HG03439 (cell line): ENCODE measurements around the gene CDC42BPB.
"Not testable (repeated sequence)": the region's sequence is repeated elsewhere in the genome, so short reads cannot be mapped to it uniquely, and the experiment has no call there.

Source experiments
- ATAC-seq: cut with Tn5 transposase; IDR thresholded peaks from one replicate; pipeline ENCODE4 v1.9.1; 2021; ENCODE audit warnings: mild to moderate bottlenecking, moderate library complexity; ENCODE audit not compliant: unreplicated experiment

The CDC42BPB gene

DNA sequence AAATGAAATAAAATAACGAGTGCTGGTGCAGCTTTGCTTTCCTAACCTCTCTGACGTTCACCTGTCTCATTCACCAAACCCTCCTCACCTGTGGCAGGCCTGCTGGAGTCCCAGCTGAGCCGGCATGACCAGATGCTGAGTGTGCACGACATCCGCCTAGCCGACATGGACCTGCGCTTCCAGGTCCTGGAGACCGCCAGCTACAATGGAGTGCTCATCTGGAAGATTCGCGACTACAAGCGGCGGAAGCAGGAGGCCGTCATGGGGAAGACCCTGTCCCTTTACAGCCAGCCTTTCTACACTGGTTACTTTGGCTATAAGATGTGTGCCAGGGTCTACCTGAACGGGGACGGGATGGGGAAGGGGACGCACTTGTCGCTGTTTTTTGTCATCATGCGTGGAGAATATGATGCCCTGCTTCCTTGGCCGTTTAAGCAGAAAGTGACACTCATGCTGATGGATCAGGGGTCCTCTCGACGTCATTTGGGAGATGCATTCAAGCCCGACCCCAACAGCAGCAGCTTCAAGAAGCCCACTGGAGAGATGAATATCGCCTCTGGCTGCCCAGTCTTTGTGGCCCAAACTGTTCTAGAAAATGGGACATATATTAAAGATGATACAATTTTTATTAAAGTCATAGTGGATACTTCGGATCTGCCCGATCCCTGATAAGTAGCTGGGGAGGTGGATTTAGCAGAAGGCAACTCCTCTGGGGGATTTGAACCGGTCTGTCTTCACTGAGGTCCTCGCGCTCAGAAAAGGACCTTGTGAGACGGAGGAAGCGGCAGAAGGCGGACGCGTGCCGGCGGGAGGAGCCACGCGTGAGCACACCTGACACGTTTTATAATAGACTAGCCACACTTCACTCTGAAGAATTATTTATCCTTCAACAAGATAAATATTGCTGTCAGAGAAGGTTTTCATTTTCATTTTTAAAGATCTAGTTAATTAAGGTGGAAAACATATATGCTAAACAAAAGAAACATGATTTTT is 151.9 kb downstream of the CDC42BPB start:
- no peak for ATAC-seq

DNA sequence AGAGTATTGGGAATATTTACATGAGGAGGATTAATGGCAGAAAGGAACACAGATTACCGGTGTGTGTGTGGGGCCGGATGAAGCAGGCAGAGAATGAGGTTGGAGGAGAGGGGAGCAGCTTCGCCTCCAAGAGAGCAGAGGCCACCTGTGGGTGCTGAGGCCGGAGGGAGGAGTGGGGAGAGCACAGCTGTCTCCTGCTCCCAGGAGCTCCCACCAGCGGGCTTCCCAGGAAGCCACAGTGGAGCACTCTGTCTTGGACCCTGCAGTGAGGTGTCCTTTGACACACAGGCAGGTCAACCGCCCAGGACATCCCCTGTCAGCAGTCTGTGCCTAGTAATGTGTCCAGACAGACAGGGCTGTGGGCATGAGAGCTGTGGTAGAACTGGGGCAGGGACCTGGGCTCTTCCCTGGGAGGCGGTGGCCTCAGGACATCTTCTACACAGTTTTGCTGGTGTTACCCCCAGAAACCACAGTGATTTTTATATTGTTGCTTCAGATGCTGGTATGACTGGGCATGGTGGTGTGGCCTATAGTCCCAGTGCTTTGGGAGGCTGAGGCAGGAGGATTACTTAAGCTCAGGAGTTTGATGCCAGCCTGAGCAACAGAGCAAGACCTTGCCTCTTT is 153.3 kb downstream of the CDC42BPB start:
- no peak for ATAC-seq

GRCh38 chr14:102903248-102903888 is 154.0 kb downstream of the CDC42BPB start:
- ATAC-seq = no peak

GRCh38 chr14:102902523-102903247 is 154.7 kb downstream of the CDC42BPB start:
- ATAC-seq = no peak

GRCh38 chr14:102902086-102902485 is 155.3 kb downstream of the CDC42BPB start:
- peak; percentile 6 for ATAC-seq

GRCh38 chr14:102901633-102902032 is 155.7 kb downstream of the CDC42BPB start:
- peak; percentile 65 for ATAC-seq

DNA sequence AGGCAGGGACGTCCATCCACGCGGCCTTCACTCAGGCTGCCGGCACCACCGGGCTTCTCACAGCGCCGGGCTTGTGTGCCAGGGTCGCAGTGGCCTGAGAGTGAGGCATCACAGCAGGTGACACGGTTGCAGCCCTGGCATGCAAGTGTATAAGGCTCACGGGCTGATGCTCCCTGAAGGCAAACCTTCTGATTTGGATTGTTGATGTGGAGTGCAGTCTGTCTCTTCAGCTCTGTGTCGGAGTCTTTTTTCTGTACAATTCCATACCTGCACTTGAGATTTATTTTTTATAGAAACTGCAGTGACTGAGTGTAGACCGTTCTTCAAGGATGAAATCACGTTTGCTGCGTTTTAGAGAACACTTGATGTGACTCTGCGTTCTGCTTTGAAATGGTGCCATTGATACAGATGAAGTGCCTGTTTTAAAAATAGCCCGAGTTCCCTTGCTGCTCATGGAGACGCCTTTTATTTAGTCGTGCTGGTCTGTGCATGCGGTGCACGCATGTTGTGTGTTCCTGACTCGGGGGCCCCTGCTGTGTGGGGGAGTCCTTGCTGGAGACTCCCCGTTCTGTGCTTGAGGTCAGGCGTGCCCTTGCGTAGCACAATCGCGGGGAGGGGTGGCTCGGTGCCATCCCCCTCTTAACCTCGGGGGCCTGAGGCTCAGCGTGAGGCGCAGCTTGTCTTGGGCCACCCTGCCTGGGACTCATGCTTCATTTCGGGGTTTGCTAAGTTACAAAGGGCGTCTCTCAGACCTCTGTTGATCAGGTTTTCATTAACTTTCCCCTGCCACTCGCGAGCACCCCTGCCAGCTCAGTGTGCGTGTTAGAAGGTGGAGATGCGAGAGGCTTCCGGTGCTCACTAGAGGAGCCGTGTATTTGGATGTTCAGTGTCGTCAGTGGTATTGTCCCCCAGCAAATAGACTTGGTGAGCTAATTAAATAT is 156.4 kb downstream of the CDC42BPB start:
- peak; percentile 52 for ATAC-seq

GRCh38 chr14:102899516-102899900 is 157.8 kb downstream of the CDC42BPB start:
- ATAC-seq = no peak

DNA sequence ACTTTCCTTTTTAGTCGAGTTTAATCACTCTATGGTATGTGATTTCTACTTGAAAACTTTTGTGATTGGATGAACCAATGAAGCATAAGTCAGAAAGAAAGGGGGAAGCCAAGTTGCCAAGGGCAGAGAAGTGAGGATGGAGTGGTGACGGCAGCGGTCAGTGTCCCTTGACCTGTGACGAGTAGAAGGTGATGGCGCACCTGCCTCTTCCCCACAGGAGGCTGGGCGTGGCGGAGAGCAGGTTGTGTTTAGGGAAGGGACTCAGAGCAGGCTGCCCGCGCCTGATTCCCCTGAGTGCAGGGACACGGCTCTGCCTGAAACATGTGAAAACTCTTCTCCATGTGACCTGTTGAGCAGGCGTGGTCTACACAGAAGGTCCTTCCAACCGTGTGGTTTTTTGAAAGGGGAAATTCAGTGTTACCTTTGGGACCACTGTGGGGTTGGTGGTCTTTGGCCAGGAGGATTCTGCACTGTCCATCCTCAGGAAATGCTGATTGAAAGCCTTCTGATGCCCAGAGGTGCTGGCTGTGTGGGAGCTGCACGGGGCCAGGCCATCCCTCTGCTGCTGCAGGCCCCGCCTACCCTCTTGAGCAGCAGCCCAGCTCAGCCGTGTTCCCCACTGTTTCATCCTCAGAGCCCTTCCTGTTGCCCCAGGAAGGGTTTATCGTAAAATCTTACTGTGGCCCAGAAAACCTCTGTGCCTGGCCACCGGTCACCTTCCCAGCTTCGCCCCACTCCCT is 158.4 kb downstream of the CDC42BPB start:
- no peak for ATAC-seq

DNA sequence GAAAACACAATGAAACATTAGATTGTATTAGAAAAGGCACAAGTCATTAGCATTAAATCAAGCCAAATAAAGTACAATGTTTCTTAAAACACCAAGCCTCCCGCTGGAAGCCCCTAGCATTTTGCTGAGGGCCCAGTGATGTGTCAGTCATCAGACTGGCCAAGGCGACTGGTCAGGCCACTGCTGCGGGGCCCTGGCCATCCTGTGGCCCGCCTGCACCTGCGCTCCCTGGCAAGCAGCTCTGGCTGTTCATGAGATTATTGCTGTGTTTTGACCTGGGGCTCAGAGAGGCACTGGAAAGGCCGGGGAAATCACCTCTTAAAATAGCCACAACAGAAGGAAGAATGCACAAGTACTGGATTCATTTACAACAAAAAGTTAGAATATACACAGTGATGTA is 159.1 kb downstream of the CDC42BPB start:
- ATAC-seq = no peak

DNA sequence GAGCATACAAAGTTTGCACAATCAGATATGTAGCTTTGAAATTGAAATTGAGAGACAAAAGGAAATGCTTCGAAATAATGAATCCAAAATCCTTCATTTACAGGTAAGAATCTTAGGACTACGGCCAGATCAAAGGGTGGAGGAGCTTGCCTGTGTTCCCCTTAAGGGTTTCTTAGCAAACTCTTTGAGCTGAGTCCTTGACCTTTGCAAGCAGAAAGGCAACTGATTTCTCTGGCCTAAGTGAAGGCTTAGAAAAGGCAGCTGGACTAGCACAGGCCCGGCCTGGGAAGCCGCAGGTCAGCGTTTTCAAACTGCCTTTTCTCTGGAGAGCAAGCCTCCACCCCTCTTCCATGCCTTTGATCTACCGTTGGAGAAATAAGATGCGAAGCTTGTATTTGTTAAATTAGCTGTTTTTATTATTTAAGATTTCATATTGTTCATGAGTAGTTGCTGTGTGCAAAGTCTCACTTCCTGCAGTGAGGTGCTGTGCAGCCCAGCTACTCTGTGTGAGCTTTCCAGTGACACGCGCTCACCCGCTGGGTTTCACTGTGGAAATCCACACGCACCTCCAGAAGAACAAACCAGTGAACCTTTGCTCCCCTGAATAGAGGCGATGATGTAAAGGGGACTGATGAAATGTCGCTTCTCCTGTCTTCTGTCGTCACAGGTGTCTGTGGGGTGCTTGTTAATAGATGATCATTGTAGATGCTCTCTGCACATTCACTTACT is 159.9 kb downstream of the CDC42BPB start:
- ATAC-seq = no peak

DNA sequence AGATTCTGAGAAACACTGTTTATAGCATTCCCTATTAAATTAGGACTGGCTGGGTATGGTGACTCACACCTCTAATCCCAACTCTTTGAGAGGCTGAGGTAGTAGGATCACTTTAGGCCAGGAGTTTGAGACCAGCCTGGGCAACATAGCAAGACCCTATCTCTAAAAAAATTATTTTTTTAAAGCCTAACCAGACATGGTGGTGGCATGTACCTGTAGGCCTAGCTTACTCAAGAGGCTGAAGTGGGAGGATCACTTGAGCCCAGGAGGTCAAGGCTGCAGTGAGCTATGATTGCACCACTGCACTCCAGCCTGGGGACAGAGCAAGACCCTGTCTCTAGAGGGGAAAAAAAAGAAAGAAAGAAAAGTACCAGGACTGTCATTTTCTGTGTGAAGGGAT is 160.6 kb downstream of the CDC42BPB start:
- ATAC-seq = not testable (repeated sequence)

GRCh38 chr14:102893452-102893851 is 163.9 kb downstream of the CDC42BPB start:
- no peak for ATAC-seq

DNA sequence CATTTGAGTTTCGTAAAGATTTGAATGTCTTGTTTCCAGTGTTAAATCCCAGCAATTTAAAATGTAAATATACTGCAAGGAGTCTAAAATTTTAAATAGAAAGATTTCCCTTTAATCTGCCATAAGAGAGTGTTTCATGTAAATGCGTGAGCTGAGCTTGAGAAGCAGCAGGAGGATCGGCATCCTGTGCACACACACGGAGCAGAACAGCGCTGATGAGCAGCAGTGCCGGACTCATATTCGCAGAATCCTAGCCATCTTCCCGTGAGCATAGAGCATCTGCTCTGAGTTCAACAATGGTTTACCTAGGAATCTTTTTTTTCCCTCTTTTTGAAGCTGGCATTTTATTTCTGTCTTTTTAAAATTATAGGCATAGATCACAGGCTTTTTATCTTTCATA is 164.7 kb downstream of the CDC42BPB start:
- no peak for ATAC-seq

- ATAC-seq = no peak
Observed at GRCh38 chr14:102891556-102891955, 165.8 kb downstream of the CDC42BPB start.

- no peak for ATAC-seq
Observed at GRCh38 chr14:102891111-102891510, 166.2 kb downstream of the CDC42BPB start.

DNA sequence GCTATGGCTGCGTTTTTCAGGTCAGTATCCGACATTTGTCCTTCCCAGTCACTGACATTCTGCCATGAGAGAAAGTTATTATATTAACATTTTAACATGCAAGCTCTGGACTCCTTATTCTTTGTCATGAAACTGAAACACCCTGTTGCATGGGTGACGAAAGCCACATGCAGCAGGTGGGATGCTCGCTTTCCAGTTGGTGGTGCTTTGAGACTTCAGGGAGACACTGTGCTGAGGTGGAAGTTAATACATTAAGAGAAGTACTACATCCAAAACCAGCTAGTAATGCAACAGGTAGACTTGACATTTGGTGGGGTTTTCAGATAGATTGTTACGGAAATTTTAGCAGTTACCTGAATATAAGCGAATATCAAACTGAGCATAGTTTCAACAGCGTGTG is 167.7 kb downstream of the CDC42BPB start:
- ATAC-seq = no peak

DNA sequence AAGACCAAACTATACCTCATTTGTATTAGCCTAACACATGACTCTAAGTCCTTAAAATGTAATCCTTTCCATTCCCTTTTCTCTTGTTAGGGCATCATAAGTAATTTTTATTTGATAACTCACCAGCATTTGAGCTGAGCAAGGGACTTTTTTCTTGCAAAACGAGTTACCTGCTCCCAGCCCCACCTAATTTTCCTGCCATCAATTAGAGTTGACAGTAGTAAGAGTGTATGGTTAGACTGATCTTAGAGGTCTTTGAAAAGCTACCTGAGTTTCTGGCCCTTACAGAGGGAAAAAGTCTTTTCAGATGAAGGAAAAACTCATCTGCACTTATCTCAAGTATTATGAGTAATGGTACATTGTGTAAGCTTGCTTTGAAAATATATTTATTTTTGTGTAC is 168.6 kb downstream of the CDC42BPB start:
- ATAC-seq = no peak
